Epithelial cell of prostate (primary cell): ENCODE measurements around the gene MCOLN1.

Source experiments
- DNase-seq: peaks from one replicate; pipeline ENCODE4 v3.0.0-alpha.2; 2011; ENCODE audit warnings: low read depth, low spot score
- H3K27ac ChIP-seq: fragments of 450-650 bp; 2 replicates; pipeline ENCODE4 v1.5.1; 2017; ENCODE audit warnings: mild to moderate bottlenecking

The MCOLN1 gene

DNA sequence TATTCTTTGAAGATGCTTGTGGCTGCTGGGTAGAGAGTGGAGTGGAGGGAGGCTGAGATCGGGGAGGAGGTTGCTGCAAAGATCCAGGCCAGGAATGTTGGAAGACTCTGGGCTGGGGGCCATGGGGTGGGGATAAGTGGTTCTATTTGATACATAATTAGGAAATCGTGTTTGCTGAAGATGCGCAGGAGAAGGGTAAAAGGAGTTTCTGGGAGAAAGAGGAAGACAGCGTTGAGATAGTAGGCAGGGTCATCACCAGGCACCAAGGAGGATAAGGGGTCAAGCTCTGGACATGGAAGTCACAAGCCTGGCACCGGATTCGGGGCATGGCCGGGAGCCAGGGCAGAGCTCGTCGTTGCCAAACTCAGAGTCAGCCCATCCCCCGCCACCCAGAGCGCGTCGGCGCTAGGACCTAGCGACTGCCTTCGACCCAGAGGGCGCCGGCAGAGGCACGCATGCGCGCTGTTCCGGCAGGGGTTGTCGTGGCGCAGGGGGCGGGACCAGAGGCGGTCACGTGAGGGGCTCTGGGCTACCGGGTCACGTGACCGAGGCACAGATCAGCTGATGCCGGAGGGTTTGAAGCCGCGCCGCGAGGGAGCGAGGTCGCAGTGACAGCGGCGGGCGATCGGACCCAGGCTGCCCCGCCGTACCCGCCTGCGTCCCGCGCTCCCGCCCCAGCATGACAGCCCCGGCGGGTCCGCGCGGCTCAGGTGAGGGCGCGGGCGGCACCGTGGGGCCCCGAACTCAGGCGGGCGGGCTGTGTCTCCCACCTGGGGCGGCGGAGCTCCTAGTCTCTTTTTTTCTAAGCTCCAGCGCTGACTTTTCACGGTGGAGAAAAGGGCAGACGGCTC is at the start of gene MCOLN1:
TSS of gene MCOLN1 (plus strand) at position 553 of the 851 bp plus-strand sequence. CDS start at position 680, 127 bp downstream.
- H3K27ac ChIP-seq = no peak within 1 kb of the TSS
- DNase-seq = peak; percentile 66

DNA sequence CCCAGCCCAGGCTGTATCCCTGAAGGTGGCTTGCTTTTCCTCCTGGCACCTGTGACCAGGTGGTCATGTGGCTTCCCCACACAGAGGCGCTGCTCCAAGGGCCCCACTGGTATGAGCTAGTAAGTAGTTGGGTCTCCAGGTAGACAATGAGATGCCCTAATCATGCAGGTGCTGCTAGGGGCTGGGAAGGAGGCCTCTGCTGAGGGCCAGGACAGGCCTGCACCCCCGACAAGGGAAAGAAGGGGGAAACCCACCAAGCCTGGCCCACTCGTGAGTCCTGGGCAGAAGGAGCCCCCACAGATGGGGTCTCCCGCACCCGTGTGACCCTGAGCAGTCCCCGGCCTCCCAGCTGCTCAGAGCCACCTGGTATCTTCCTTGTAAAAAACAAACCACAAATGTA is 46.8 kb upstream of the MCOLN1 start:
- H3K27ac ChIP-seq = no peak overlapping the region

DNA sequence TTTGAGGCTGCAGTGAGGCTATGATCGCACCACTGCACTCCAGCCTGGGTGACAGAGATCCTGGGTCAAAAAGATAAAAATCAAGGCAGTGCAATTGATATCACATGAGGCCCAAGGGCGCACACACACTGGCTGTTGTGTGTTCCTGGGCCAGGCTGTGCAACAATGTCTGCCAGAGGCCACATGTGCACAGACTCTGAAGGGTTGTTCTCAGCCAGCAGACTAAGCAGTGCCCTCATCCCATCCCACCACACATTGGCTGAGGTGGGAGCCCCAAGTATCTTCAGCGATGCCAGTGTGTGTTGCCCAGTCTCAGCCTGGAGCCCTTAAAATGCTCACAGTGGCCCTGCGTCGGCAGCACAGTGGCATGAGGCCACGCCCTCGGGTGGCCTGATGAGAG is 46.2 kb upstream of the MCOLN1 start:
- H3K27ac ChIP-seq = no peak overlapping the region
- DNase-seq = no peak

More for the DNA sequence above, 46.8 kb upstream of the MCOLN1 start:
- DNase-seq = no peak

DNA sequence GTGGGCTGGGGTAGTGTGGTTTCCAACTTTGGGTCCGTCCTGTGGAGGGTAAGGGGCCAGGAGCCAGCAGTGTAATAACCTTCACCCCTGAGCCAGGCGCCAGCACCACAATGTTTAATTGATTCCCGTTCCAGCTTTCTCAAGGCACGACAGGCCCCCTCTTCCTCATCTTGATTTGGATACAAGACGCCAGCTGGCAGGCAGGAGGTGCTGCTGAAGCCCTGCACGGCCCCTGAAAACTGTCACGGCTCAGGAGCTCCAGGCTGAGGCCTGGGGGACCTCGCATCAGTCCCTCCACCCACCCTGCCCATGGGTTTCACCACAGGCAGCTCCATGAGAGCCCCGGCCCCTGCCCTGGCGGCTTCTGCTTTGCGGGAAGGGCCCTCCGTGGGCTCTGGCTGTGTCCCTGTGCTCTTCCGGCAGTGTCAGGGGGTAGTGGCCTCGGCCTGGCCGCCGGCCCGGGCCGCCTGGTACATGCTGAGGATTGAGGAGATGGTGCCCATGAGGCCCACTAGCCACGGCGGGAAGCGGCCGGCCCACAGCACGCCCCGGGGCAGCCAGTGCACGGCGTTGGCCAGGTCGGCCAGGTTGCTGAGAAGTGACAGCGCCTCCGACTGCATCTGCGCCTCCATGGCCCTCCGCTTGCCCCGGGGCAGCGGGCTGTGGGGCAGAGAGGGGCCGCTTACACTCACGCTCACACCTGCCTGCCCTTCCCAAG is 45.5 kb upstream of the MCOLN1 start:
- DNase-seq = no peak
- no peak overlapping the region for H3K27ac ChIP-seq

DNA sequence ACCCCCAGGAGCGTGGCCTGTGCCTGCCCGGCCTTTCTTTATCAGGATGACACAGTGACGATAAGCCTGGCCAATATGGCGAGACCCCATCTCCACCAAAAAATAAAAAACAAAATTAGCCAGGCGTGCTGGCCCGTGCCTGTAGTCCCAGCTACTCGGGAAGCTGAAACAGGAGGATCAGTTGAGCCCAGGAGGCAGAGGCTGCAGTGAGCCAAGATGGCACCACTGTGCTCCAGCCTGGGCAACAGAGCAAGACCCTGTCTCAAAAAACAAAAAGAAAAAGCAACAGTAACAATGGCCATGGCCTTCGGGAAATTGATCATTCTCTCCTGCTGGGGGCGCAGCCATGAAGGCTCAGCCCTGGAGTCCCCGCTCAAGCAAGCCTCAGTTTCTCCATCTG is 44.7 kb upstream of the MCOLN1 start:
- no peak overlapping the region for H3K27ac ChIP-seq
- DNase-seq = no peak

DNA sequence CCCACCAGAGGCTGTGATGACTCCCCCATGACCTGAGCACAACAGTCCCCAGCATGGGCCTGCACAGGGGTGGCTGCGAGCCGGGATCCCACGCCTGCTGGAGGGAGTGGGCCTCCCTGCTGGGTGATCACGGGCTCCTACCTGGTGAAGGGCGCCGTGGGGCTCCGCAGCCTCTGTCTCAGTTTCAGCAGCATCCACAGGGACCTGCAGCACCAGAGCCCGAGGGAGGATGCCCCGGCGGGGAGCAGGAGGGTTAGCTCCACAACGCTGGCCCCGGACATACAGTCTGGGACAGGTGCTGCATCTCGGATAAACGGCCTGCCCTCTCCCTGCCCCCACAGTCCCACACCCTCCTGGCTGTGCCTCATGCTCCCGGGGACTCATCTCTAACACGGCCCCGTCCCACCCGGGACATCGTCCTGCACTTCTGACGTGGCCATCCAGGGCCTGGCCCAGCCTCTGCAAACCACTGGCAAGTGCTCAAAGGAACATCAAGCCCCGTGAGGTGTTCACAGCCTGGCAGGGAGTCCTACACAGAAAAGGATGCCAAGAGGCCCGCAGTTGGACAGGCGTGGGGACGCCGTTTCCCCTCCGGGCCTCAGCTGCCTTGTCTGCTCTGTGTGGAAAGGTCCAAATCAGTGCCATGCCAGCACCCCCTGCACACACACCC is 44.1 kb upstream of the MCOLN1 start:
- DNase-seq = no peak
- no peak overlapping the region for H3K27ac ChIP-seq

DNA sequence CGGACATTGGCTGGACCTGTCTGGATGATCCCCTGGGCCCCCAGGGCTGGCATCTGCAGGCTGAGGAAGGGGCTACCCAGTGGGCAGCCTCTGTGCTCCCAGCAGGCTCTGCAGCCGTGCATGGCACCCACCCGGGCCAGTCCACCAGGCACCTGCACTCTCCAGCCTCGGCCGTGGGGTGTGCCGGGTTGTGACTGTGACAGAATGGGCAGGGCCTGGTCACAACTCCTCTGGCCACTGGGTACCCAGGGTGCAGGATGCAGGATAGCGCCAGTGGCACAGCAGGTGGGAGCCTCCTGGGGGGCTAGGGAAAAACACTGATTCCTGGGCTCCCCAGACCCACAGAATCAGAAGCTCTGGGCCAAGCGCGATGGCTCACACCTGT is 43.6 kb upstream of the MCOLN1 start:
- no peak for DNase-seq
- no peak overlapping the region for H3K27ac ChIP-seq

DNA sequence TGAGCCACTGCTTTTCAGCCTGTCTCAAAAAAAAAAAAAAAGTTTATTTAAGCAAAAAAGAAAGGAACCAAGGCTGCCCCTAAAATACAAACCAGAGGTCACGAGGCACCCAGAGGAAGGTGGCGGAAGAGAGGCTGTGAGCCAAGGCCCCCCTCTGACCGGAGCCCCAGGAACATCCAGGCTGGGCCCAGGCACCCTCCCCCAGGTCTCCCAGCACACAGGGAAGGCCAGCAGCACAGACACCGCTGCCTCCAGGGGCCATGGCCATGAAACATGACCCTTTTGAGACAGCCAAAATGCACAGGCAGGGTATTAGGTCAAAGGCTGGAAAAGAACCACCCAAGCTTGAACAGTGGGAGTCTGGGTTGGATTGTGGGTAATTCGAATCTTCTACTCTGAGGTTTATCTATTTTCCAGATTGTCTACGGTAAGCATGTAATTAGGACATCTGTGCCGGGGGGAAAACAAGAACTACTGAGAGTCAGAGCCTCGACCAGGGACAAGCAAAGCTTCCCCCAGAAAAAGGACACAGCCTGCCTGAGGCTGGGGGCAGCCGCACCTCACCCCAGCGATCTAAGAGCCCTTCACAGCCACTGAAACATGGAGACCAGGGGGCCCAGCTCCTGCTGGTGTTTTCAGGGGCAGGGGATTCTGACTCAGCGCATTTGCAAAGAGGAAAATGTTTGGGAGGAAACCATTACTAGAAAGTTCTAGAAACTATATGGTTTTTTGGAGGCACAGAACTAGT is 42.0 kb upstream of the MCOLN1 start:
- H3K27ac ChIP-seq = no peak overlapping the region
- no peak for DNase-seq

DNA sequence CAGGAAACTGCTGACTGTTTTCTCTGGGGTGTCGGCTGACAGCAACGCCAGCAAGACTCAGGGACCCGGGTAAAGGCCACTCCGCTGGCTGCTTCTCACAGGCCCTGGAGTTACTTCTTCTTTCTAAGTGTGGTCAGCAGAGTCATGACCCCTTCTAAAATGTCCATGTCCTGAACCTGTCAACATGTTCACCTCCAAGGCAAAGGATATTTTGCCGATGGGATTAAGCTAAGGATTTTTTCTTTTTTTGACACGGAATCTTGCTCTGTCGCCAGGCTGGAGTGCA is 41.5 kb upstream of the MCOLN1 start:
- no peak for DNase-seq
- H3K27ac ChIP-seq = no peak overlapping the region

DNA sequence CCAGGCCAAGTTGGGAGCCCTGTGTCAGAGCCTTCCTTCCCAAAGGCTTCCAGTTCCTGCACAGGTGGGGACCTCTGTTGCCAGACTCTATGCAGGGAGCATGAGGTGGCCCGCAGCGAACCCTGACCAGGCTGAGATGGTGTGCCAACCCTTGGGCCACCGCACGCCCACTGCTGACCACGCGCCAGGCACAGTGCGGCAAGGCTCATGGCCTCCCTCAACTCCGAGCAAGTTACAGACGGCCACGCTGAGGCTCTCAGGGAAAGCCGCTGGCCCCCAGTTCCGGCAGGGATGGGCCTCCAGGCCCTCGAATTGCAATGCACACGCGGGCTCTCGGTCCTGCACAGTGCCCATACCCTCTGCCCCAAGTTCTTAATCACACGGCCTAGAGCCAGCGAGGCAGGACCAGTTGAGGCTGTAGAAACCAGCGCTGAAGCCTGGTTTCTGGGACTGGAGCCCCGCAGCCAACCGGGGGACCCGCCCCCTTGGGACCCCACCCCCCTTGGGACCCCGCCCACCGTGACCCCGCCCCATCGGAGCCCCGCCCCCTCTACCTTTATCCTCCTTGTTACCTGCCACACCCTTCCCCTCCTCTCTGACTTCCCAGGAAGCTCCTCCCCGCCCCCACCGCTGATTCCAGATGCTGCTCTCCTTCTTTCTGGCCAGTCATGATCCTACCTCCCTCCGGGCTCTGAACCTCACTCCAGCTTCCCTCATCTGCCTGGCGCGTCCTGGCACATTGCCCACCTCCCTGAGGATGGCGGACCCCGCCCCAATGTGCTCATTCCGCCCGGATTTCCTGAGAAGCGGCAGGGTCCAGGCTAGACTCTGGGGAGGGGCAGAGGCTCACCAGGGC is 39.6 kb upstream of the MCOLN1 start:
- no peak for DNase-seq
- H3K27ac ChIP-seq = no peak overlapping the region

DNA sequence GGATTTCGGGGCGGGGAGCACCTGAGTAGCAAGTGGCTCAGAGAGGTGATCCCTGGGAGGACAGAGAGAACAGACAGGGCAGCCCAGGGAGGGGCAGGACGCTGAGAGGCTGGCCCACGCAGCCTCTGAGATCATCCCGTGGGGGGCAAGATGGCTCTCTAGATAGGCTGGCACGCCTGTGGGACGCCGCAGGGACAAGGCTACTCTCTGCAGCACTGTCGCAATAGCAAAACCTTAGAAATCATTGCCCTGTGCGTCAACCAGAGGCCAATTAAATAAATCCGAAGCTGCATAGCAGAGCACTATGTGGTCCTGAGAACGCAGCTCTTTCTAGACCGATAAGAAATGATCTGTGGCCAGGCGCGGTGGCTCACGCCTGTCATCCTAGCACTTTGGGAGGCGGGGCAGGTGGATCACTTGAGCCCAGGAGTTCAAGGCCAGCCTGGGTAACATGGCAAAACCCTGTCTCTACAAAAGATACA is 38.7 kb upstream of the MCOLN1 start:
- DNase-seq = no peak
- no peak overlapping the region for H3K27ac ChIP-seq

DNA sequence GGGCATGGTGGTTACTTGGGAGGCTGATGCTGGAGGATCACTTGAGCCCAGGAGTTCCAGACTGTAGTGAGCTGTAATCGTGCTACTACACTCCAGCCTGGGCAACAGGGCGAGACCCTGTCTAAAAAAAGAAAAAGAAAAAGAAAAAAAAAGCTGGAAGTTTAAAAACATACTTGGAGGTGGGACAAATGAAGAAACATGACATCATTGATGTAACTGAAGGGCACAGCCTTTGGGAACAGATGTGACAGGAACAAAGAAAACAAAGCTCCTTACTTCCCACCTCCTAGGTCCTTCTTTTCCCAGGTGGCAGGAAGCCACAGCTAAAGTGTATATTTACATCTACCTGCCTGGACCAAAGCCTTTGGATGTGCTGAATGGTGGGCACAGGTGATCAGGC is 35.5 kb upstream of the MCOLN1 start:
- H3K27ac ChIP-seq = no peak overlapping the region
- no peak for DNase-seq

DNA sequence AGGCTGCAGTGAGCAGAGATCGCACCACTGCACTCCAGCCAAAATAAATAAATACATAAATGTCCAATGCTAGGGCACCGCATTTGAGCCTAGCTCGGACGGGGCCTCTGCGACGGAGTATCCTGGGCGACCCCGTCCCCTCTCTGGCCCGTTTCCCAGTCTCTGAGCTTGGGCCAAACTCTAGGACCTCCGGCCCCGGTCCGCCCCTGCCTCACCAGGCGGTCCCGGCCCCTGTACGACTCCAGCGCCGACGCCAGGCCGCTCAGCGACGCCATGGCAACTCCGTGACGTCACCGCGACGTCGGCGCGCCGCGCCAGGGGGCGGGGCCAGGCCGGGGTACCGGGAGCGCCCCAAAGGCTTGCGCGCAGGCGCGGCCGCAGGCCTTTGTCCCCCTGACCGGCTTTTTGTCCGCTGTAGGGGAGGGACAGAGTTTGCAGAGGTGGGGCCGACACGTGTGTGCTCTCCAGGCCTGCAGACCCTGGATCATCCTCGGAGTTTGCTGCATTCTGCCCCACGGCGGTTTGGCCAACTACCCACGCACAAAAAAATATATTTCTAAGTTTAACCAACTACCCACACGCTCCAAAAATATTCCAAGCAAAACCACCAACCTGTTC is 33.6 kb upstream of the MCOLN1 start, which contains the start of gene PEX11G:
TSS of gene PEX11G (minus strand) at position 300 of the 618 bp plus-strand sequence. CDS start at position 275, 25 bp downstream.
- peak within 1 kb of the TSS; percentile 23 for H3K27ac ChIP-seq
- DNase-seq = no peak

DNA sequence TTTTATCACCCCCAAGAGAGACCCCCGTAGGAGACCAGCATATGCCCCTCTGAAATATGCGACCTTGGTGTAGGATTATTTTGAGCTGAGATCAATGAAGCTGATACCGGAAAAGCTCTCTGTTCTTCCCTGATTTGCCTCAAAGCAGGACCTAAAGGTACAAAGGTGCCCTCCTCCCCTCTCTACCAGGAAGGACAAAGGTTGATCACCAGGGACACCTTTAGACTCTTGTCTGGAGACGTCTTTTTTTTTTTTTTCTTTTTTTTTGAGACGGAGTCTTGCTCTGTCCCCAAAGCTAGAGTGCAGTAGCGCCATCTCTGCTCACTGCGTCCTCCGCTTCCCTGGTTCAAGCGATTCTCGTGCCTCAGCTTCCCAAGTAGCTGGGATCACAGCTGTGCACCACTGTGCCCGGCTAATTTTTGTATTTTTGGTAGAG is 32.8 kb upstream of the MCOLN1 start:
- H3K27ac ChIP-seq = no peak overlapping the region
- DNase-seq = no peak

DNA sequence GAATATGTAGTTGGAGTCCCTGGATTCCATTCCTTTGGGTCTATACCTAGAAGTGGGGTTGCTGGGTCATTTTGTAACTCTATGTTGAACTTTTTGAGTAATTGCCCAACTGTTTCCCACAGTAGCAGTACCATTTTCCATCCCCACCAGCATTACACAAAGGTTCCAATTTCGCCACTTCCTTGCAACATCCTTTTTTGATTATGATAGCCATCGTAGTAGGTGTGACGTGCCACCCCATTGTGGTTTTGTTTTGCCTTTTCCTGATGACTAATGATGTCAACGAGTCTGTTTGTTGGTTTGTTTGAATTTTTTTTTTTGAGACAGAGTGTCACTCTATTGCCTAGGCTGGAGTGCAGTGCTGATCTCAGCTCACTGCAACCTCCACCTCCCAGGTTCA is 30.3 kb upstream of the MCOLN1 start:
- no peak for DNase-seq
- peak overlapping the region; percentile 8 for H3K27ac ChIP-seq

DNA sequence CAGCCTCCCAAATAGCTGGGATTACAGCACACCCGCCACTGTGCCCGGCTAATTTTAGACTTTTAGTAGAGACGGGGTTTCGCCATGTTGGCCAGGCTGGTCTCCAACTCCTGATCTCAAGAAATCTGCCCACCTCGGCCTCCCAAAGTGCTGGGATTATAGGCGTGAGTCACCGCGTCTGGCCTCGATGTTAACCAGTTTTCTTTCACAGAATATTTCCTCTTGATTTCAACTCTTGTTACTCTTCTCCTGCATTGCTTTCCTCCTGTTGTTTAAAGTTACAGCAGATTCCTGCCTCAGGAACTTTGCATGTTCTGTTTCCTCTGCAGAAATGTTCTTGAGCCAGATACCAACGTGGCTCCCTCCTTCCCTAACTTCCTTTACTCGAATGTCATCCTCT is 29.9 kb upstream of the MCOLN1 start:
- H3K27ac ChIP-seq = peak overlapping the region; percentile 8
- DNase-seq = no peak

DNA sequence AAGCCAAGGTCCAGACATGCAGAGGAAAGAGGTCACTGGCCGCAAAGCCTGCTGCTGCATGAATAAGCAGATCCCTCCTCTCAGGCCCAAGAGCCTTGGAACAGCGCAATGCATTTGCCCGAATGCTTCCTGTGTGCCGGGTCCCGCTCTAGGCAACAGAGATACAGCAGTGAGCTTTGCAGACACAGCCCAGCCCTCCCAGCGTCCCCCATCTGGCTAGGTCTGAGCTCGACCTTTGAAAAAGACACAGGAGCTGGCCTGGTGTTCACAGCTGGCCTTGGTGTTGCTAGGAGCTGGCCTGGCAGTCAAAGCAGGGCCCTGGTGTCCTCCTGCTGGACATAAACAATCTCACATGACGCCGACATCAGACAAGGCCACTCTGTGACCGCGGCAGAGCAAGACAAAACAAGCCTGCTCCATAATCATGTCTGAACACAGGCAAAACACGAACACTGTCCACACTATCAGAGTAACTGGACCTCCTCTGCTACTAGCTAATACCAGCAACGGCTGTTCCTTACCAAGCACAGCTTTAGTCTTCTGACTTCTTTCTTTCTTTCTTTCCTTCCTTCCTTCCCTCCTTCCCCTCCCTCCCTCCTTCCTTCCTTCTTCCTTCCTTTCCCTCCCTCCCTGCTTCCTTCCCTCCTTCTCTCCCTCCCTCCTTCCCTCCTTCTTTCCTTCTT is 27.9 kb upstream of the MCOLN1 start:
- DNase-seq = no peak
- H3K27ac ChIP-seq = peak overlapping the region; percentile 67

DNA sequence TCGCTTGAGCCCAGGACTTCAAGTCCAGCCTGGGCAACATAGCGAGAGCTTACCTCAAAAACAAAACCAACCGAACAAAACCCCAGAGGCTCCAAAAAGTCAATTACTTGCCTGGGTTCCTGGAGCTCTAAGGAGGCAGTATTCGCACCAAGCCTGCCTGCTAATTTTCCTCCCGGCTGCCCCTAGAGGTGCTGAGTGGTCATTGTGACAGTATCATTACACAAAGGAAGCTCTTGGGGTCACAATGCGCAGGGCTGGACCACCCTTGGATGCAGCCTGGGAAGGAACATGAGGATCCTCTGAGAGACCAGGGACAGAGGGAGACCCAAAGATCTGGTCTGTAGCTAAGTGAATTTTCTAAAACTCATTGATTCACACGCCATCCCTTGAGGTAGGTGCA is 25.1 kb upstream of the MCOLN1 start:
- no peak for DNase-seq
- H3K27ac ChIP-seq = no peak overlapping the region
